D721Med (cell line): ENCODE results near the gene DRD4.
"Not testable (repeated sequence)": the region's sequence is repeated elsewhere in the genome, so short reads cannot be mapped to it uniquely, and the experiment has no call there.

Source experiments
- DNase-seq: peaks from one replicate; pipeline ENCODE4 v3.0.0; 2011; ENCODE audit warnings: low spot score; ENCODE audit not compliant: insufficient read length
- FAIRE-seq: peaks from 2 replicates; lab custom pipeline; 2011; peaks lifted over from hg19 to GRCh38; lab: Jason Lieb, UNC
- TF ChIP-seq, protein P1 (sequence below): IDR thresholded peaks from 2 replicates; pipeline ENCODE4 v1.5.1; 2012; ENCODE audit warnings: mild to moderate bottlenecking, control low read depth; ENCODE audit not compliant: insufficient read depth; ENCODE audit errors: missing control alignments

DRD4 gene

DNA sequence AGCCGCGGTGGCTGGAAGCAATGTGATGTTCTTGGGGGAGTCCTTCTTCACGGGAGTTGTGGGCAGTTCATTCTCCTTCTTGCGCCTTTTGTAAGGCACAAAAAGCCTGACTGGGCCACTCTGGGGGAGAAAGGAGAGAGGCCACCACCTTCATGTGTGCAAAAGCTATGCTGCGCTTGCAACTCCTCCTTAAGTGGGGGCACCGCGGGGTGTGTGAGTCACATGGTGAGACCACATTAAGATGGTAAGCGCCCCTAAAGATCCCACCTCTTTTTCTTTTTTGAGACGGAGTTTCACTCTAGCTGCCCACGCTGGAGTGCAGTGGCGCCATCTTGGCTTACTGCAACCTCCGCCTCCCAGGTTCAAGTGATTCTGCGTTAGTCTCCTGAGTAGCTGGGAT, 43.9 kb downstream of the DRD4 start:
- TF ChIP-seq, protein P1, sequence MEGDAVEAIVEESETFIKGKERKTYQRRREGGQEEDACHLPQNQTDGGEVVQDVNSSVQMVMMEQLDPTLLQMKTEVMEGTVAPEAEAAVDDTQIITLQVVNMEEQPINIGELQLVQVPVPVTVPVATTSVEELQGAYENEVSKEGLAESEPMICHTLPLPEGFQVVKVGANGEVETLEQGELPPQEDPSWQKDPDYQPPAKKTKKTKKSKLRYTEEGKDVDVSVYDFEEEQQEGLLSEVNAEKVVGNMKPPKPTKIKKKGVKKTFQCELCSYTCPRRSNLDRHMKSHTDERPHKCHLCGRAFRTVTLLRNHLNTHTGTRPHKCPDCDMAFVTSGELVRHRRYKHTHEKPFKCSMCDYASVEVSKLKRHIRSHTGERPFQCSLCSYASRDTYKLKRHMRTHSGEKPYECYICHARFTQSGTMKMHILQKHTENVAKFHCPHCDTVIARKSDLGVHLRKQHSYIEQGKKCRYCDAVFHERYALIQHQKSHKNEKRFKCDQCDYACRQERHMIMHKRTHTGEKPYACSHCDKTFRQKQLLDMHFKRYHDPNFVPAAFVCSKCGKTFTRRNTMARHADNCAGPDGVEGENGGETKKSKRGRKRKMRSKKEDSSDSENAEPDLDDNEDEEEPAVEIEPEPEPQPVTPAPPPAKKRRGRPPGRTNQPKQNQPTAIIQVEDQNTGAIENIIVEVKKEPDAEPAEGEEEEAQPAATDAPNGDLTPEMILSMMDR = no peak

DNA sequence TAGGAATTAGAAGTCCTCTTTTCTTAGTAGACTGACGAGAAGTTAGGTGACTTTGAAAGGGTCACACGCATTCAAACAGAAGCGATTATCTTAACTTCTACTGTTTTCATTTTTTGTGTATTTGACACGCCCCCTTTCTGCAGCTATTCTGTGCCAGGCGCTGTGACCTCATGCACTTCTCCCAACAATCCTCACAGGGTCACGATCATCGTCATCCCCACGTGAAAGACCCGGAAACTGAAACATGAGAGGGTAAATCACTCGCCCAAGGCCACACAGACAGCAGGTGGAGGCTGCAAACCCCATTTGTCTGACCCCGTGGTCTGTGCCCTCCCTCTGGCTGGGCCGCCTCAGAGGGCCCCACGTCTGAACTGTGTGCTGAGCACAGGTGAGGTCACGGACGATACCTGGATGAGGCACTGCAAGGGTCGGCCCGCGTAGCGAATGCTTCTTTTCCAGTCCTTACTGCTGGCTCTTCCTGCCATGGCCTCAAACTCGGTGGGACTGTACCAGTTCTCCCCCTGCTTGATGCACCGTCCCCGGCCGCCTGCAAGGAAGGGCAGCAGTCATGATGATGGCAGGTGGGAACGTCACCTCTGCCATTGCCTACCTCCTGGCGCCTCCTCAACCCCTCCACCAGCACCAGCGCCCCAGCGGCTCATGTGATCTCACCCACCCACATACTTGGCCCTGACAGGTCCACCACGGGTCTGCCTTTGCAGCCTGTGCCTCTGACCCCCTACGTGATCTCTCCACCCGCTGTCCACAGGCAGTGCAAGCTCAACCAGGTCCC, 49.6 kb downstream of the DRD4 start:
- TF ChIP-seq, protein P1 = no peak
- FAIRE-seq = no peak
- no peak for DNase-seq

More for the DNA sequence above, 43.9 kb downstream of the DRD4 start:
- DNase-seq (no peak), FAIRE-seq (no peak)

DNA sequence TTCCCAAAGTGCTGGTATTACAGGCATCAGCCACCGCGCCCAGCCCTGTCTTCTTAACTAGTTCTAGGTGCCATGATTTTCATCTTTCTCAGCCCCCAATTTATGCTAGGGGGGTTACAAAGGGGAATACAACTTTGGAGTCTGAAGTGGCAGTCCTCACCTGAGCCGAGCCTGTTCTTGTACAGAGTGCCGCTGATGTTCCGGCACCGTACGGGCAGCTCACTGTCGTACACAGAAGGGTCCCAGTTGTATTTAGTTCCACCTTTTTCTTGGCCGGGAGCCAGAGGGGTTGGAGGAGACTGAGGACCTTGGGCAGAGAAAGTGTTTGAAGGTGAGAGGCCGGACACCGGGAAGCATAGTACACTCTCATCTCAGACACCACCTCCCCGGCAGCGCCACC, 50.7 kb downstream of the DRD4 start:
- TF ChIP-seq, protein P1 = no peak
- DNase-seq (no peak), FAIRE-seq (no peak)

DNA sequence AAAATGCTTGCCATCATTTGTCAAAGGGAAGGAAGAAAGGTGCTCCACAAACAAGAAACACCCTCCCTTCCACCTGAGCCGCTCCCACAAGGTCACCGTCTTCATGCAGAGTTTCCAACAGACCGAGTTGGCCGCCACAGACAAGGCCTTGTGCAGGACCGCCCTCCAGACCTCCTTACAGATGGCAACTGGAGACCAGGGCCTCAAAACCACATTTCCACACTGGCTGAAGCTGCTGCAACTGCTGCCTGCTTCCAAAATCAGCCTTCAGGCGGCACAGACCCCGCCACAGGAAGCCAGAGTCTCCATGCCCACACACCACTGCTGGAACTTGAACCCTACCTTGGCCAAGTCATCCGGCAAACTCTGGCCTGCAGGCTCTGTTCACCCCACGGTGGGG, 51.6 kb downstream of the DRD4 start:
- FAIRE-seq = no peak
- no peak for DNase-seq
- TF ChIP-seq, protein P1 = no peak

DNA sequence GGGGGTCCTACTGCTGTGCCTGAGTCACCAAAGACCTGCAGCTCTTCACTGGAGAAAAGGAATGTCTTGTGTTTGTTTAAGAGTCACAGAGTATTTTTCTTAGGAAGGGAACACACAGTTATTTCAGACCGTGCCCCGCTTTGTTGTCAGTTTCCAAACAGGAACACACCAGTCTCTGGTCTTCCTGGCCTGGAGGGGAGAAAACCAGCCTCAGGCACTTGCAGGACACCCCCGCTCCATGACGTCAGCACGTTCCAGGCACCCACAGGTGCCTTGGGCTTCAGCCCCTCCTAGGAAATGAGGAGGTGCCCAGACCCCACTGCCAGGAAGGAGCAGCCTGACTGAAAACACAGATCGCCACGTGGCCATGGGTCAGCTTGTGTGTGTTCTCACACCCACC, 52.6 kb downstream of the DRD4 start:
- DNase-seq (no peak), FAIRE-seq (no peak)
- TF ChIP-seq, protein P1 = no peak

DNA sequence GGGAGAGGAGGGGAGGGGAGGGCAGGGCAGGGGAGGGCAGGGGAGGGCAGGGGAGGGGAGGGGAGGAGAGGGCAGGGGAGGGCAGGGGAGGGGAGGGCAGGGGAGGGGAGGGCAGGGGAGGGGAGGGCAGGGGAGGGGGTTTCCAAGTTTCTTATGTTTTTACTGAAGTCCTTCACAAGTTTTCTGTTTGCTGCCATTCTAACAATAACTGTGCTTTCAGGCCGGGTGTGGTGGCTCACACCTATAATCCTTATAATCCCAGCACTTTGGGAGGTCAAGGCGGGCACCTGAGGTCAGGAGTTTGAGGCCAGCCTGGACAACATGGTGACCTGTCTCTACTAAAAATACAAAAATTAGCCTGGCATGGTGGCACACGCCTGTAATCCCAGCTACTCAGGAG, 53.2 kb downstream of the DRD4 start:
- DNase-seq, FAIRE-seq: not testable (repeated sequence)
